Measurements from ENCODE around the gene SPG11. TPM values are rescaled to one million over a fixed set of nuclear protein-coding genes. Genes with fewer than 3 reads are reported as not detected.
A peak's percentile ranks its signal among the peaks of the same experiment; 100 is the strongest.

The SPG11 gene
- total and polyA plus RNA-seq, 2 of the 13 experiments (the other 11 are each of a cell fraction or from before 2014, with no cell fraction given), result 31.5 to 40.7 TPM

DNA sequence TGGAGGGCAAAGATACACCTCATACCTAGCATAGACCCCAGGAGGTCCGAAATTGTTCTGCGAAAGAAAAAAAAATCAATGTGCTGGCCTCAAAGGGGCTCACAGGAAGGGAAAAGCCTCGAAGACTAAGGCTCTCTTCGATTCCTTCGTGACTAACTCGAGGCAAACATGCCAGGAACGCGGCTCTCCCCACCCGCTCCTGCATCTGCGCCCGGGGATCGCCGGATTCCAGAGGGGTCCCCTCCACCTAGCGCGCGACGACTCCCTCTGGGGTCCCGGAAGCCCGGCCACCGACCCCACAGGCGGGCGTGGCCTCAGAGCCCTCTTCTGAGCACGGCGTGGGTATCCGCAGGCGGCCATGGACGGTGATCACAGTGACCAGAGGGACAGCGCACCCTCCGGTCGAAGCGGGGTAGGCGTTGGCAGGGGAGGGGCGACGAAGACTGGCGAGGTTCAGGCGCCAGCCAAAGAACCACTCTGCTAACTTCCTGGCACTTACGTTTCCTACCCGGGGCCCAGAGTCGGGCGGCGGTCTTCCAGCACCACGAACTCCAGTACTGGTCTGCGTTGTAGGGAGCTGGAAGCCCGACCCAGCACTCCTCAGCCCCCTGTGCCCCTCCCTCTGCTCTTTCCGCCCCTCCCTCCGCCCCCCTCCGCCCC, 127.0 kb downstream of the SPG11 start (continued):
- TF ChIP-seq, protein P1, sequence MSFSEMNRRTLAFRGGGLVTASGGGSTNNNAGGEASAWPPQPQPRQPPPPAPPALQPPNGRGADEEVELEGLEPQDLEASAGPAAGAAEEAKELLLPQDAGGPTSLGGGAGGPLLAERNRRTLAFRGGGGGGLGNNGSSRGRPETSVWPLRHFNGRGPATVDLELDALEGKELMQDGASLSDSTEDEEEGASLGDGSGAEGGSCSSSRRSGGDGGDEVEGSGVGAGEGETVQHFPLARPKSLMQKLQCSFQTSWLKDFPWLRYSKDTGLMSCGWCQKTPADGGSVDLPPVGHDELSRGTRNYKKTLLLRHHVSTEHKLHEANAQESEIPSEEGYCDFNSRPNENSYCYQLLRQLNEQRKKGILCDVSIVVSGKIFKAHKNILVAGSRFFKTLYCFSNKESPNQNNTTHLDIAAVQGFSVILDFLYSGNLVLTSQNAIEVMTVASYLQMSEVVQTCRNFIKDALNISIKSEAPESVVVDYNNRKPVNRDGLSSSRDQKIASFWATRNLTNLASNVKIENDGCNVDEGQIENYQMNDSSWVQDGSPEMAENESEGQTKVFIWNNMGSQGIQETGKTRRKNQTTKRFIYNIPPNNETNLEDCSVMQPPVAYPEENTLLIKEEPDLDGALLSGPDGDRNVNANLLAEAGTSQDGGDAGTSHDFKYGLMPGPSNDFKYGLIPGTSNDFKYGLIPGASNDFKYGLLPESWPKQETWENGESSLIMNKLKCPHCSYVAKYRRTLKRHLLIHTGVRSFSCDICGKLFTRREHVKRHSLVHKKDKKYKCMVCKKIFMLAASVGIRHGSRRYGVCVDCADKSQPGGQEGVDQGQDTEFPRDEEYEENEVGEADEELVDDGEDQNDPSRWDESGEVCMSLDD (CRISPR knock-in tag; IDR thresholded peaks at IDR 0.05; ENCODE audit: borderline replicate concordance), result peak; percentile 73
- TF ChIP-seq, protein P2, sequence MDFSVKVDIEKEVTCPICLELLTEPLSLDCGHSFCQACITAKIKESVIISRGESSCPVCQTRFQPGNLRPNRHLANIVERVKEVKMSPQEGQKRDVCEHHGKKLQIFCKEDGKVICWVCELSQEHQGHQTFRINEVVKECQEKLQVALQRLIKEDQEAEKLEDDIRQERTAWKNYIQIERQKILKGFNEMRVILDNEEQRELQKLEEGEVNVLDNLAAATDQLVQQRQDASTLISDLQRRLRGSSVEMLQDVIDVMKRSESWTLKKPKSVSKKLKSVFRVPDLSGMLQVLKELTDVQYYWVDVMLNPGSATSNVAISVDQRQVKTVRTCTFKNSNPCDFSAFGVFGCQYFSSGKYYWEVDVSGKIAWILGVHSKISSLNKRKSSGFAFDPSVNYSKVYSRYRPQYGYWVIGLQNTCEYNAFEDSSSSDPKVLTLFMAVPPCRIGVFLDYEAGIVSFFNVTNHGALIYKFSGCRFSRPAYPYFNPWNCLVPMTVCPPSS (IDR thresholded peaks at IDR 0.05), result no peak
- TF ChIP-seq ZNF282 (IDR thresholded peaks at IDR 0.05; ENCODE audit: partially characterized antibody) (no peak), ZNF792 (CRISPR knock-in tag; IDR thresholded peaks at IDR 0.05) (peak; percentile 69), SP5 (CRISPR knock-in tag; IDR thresholded peaks at IDR 0.05; ENCODE audit: borderline replicate concordance, low read depth) (peak; percentile 25; the same call in 1 of the 2 replicates), ATAD3A (CRISPR knock-in tag; IDR thresholded peaks at IDR 0.05) (no peak), ZNF333 (CRISPR knock-in tag; IDR thresholded peaks at IDR 0.05; ENCODE audit: borderline replicate concordance) (no peak), YY1 (IDR thresholded peaks at IDR 0.05; ENCODE audit: insufficient read depth, insufficient replicate concordance, low read depth, low read length) (peak; percentile 87), ZNF558 (CRISPR knock-in tag; IDR thresholded peaks at IDR 0.05; ENCODE audit: borderline replicate concordance) (no peak), SMYD3 (CRISPR knock-in tag; IDR thresholded peaks at IDR 0.05) (no peak; the same call in 1 of the 2 replicates), HES4 (CRISPR knock-in tag; IDR thresholded peaks at IDR 0.05; ENCODE audit: borderline replicate concordance) (0 out of 2 replicates have a peak, but pooled peaks have one; percentile 56), ZC3H13 (CRISPR knock-in tag; IDR thresholded peaks at IDR 0.05) (0 out of 2 replicates have a peak, but pooled peaks have one; percentile 52), GPN1 (CRISPR knock-in tag; IDR thresholded peaks at IDR 0.05; ENCODE audit: borderline replicate concordance) (no peak), ZNF747 (CRISPR knock-in tag; IDR thresholded peaks at IDR 0.05; ENCODE audit: borderline replicate concordance) (no peak; the same call in 1 of the 2 replicates), CC2D1A (CRISPR knock-in tag; IDR thresholded peaks at IDR 0.05) (no peak)
- TF ChIP-seq, protein P3, sequence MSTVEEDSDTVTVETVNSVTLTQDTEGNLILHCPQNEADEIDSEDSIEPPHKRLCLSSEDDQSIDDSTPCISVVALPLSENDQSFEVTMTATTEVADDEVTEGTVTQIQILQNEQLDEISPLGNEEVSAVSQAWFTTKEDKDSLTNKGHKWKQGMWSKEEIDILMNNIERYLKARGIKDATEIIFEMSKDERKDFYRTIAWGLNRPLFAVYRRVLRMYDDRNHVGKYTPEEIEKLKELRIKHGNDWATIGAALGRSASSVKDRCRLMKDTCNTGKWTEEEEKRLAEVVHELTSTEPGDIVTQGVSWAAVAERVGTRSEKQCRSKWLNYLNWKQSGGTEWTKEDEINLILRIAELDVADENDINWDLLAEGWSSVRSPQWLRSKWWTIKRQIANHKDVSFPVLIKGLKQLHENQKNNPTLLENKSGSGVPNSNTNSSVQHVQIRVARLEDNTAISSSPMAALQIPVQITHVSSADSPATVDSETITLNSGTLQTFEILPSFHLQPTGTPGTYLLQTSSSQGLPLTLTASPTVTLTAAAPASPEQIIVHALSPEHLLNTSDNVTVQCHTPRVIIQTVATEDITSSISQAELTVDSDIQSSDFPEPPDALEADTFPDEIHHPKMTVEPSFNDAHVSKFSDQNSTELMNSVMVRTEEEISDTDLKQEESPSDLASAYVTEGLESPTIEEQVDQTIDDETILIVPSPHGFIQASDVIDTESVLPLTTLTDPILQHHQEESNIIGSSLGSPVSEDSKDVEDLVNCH (CRISPR knock-in tag; IDR thresholded peaks at IDR 0.05), result no peak
- TF ChIP-seq, protein P4, sequence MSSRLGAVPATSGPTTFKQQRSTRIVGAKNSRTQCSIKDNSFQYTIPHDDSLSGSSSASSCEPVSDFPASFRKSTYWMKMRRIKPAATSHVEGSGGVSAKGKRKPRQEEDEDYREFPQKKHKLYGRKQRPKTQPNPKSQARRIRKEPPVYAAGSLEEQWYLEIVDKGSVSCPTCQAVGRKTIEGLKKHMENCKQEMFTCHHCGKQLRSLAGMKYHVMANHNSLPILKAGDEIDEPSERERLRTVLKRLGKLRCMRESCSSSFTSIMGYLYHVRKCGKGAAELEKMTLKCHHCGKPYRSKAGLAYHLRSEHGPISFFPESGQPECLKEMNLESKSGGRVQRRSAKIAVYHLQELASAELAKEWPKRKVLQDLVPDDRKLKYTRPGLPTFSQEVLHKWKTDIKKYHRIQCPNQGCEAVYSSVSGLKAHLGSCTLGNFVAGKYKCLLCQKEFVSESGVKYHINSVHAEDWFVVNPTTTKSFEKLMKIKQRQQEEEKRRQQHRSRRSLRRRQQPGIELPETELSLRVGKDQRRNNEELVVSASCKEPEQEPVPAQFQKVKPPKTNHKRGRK (CRISPR knock-in tag; IDR thresholded peaks at IDR 0.05), result no peak
- TF ChIP-seq, protein P5, sequence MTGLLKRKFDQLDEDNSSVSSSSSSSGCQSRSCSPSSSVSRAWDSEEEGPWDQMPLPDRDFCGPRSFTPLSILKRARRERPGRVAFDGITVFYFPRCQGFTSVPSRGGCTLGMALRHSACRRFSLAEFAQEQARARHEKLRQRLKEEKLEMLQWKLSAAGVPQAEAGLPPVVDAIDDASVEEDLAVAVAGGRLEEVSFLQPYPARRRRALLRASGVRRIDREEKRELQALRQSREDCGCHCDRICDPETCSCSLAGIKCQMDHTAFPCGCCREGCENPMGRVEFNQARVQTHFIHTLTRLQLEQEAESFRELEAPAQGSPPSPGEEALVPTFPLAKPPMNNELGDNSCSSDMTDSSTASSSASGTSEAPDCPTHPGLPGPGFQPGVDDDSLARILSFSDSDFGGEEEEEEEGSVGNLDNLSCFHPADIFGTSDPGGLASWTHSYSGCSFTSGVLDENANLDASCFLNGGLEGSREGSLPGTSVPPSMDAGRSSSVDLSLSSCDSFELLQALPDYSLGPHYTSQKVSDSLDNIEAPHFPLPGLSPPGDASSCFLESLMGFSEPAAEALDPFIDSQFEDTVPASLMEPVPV (CRISPR knock-in tag; IDR thresholded peaks at IDR 0.05), result no peak; the same call in 1 of the 2 replicates
